NCI-H345 treated with DMSO at 0.1 percent for 48 hours (cell line): Measurements from ENCODE around the gene THBS3.
"Not testable (repeated sequence)": the region's sequence is repeated elsewhere in the genome, so short reads cannot be mapped to it uniquely, and the experiment has no call there.

Source experiments
- DNase-seq: peaks from one replicate; lab custom pipeline; 2025; ENCODE audit not compliant: unreplicated experiment; lab: John Stamatoyannopoulos, UW

The THBS3 gene

DNA sequence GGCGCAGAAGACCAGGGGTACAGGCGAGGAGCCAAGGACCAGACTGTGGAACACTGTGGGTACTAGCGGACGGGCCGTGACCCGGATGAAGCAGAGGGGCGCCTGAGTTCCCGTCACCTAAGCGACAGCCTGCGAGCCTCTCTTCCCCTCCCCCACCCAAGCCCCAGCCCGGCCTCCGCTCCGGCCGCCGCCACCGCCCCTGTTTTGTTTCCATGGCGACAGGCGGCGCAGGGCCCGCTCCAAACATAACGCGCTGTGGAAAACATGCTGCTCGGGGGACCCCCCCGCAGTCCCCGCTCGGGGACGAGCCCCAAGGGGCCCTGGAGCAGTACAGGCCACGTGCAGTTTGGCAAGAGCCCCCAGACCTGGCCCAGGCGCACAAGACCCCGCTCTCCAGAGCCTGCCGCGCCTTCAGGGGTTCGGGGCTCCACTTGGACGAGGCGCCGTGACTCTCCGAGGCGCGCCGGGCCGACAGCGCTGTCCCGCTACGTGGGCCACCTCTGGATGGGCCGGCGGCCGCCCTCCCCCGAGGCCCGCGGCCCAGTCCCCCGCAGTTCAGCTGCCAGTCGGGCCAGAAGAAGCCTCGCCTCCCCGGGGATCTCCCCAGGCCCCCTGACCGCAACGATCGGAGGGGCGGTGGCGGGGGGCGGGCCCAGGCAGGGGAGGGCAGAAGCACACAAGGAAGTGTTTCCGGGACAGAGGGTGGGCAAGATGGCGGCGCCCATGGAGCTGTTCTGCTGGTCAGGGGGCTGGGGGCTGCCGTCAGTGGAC, 1.0 kb upstream of the THBS3 start, which contains the start of gene MTX1:
Gene MTX1, plus strand, starts transcription at position 155 of the 771 bp plus-strand sequence. Its CDS starts 110 bp downstream, at position 265.
- peak; percentile 89 for DNase-seq

DNA sequence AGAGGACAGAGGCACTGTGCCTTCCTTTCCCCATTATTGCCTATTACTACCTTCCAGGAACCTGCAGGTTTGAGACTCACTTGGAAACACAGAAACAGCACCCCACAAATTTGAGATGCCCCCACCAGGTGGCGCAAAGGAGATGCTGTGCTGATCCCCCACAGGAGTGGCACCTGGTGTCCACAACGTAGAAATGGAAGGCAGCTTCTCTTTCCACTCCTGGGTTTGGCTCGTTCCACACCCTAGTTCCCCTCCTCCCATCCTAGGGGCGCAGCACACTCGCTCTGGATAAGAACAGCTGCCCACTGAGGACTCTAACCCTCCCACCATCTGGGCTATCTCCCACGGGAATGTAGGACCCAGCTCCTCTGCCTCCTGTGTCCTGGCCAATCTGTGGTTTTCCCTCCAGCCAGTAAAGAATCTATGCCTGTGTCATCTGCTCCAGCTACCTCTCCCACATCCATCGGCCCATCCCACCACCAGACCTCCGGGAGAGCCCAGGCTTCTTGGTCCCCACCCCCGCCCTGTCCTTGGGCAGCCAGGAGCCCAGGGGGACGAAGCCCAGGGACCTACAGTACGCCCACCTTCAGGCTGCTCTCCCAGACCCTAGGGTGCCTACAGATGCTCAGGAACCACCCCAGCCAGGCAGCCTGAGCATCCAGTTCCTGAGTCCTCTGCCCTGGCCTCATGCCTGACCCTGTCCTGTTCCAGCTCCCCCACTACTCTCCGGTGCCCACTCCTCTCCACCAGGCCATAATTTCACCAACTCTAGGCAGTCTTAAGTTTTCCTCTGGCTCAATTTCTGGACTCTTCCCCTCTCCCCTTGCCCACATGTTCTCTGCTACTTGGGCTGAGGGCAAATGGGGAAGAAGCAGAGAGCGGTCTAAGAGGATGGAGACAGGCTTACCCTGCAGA, 549 bp downstream of the THBS3 start:
- peak; percentile 96 for DNase-seq

DNA sequence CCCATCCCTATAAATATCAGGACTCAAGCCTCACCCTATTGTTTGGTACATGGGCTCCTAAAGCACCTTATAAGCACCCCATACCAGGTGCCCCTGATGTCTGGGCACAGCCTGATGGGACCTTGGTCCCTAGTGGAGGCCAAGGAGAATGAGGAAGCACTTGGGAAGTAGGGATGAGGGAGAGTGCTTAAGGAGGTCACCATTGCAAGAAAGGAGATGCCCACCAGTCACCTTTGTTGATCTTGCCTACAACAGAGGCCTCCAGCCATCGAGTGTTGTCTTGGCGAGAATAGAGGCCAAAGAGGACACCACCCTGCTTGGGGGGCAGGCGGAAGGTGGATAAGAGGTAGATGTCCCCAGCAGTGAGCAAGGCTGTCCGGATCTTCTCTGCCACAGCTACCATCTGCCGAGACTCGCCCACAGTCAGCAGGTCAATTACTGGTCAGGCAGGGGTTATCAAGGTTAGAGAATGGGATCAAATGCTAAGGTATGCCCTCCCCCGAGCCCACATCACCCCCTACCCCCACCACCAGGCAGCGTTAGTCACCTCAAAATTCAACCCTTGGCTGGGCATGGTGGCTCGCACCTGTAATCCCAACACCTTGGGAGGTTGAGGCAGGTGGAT, 1.6 kb downstream of the THBS3 start:
- DNase-seq = no peak

DNA sequence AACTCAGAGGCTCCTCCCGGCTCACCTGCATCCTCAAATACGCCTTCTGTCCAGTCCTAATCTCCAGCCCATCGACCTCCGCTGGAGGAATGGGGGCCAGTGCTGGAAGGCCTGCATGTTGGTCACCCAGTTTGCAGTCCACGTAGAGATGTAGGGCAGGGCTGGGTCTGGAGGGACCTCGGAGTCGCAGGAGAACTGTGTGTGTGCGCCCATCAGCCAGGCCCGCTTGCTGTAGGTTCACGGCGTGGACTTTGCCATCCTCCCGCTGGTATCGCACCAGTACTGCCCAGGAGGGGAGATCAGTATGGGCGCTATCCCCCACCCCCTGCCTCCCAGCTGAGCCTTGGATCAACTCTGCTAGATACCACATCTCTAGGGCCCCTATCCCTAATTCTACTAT, 2.7 kb downstream of the THBS3 start:
- no peak for DNase-seq

DNA sequence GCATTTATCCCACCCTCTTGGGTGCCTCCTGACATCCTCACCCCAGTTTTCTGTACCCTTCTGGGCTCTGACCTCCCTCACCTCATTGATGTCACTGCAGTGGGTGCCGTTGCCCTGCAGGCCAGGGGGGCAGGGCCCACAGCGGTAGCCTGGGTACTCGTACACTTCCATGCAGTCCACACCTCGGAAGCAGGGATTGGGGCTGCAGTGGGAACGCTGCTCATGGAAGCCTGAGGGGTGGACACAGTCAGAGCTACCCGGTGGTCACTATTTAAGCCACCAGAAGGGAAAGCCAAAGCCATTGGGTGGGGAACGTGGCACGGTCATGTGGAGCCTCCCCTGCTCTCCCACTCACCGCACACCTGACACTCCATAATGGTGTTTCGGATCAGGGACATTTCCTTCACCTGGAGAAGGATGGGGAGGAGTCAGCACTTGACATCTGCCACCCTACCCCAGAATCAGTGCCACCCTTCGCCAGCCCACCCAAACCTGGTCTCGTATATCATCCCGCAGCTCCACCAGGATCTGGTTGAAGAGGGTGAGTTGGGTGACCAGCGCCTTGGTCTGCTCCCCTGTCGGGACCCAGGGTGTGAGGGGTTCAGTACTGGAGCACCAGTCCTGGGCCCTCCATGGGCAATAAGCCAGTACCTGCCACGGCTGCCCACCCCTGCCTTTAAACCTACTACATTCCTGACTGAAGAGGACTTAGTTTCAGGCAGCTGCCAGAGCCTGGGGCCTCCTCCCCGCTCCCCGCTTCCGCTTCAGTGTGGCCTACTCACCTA, 4.8 kb downstream of the THBS3 start:
- no peak for DNase-seq

DNA sequence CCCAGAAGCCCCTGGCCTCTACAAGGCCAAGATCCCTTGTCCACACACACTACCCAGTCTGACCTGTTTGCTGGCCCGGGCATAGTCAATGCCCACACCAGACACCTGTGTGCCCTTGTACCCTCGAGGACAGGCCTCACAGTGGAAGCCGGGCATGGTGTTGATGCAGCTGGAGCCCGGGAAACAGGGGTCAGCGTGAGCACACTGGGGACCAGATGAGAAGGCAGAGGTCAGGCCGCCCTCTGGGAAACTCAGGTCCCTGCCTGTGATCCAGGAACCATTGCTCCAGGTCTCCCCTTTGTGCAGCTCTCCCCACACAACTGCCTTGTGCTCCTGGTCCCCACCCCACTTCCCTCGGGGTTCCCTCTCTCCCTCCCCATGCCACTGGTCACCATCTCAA, 5.5 kb downstream of the THBS3 start:
- DNase-seq = no peak

DNA sequence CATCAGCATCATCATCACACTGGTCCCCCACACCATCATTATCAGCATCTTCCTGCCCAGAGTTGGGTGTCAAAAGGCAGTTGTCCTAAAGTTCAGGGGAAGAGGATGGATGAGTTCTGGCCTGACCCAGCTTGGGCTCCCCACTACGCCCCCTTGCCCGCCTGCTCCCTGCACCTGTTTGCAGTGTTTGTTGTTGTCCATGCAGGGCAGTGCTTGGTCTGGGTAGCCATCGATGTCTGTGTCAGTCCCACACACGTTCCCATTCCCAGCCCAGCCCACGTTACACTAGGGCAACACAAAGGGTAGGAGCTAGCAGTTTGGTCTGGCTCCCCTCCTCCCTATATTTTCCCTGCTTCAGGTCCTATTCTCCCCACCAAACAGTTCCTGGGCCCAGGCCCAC, 6.8 kb downstream of the THBS3 start:
- DNase-seq = no peak

- DNase-seq = no peak
Observed at GRCh38 chr1:155199792-155200191, 7.9 kb downstream of the THBS3 start.

DNA sequence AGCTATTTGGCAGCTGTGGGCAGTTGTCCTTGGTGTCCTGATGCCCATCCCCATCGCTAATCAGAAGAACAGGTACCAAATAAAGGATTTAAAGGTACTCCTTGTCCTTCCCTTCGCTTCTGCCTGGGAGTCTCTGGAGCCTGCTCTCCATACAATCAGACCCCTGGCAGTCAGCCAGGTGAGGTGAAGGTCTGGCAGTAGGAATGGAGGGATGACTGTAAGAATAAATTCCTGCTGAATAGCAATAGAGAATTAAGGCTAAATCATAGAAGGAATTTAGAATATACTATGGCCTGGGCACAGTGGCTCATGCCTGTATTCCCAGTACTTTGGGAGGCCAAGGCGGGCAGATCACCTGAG, 9.2 kb downstream of the THBS3 start:
- no peak for DNase-seq

GRCh38 chr1:155197901-155198546, 9.7 kb downstream of the THBS3 start:
- no peak for DNase-seq

DNA sequence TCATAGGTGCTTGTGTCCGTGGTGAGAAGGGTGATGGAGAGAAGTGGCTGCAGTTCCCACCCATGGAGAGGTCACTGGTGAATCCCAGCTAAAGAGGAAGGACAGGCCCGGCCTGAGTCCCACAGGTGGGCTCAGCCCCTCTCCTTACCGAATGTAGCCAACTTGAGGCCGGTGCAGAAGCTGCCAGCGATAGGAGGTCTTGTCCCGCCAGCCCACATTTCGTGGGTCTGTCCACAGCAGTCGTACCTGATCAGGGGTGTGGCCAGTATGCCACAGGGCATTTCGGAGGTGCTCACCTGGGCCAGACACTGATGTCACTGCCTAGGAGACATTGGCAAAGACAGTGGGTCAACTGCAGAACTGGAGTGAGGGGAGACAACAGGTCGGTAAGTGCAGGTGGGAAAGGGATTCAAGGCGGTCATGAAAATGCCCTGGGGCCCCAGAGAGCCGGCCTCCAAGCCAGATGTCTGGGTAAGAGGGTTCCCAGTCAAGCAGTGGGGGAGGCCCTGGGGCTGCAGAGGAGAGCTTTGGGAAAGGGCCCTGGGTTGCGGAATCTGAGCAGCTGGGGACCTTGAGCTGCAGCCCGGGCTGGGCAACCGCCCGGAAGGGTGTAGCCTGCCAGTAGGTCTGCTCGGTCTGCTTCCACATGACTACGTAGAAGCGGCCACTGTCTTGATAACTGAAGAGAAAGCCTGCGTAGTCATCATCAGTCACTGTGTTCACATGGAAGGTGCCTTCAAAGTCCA, 10.6 kb downstream of the THBS3 start:
- DNase-seq = no peak

DNA sequence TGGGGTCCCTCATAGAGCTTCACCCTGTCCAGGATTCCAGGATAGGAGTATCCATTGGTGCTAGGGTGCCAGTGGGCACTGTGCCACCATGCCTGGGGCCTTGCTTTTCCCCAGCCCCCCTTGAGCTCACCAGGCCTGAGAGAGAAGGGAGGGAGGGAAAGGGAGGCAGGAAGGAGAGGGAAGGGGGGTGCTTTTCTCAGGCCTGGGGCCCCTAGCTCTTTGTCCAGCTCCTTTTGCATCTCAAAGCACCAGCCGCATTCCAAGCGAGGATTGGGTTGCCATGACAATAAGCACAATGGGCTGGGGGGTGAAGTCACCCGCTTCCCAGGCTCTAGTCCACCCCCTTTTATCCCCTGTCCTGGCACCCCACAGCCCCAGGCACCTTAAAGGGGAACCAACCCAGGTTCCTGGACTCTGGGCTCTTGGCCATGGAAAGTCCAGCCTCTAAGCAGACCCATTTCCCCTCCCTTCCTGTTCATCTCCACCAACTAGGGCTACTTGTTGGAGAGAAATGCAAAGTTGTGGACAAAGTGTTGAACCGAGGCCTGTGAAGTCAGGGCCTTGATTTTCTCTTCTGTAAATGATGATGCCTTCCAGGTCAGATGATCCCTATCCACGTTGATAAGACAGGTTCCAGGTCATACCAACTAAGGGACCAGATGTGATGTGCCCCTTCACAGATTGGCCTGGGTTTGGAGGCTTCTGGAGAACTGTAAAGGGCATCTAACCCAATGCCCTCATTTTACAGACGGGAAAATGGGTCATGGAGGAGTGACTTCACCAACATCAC, 11.4 kb downstream of the THBS3 start:
- no peak for DNase-seq

- DNase-seq = no peak
Observed at GRCh38 chr1:155195201-155196102, 12.2 kb downstream of the THBS3 start.

DNA sequence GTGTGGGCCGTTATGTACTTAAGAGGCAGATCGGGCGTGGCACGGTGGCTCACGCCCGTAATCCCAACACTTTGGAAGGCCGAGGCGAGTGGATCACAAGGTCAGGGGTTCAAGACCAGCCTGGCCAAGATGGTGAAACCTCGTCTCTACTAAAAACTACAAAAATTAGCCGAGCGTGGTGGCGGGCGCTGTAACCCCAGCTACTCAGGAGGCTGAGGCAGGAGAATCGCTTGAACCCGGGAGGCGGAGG, 13.8 kb downstream of the THBS3 start:
- not testable (repeated sequence) for DNase-seq

- DNase-seq = peak; percentile 96
Observed at GRCh38 chr1:155193275-155193990, 14.3 kb downstream of the THBS3 start.

- DNase-seq = peak; percentile 84
Observed at GRCh38 chr1:155192346-155193274, 15.1 kb downstream of the THBS3 start.
